SW480 (cell line): ENCODE results near the gene PDK1.
A peak's percentile ranks its signal among the peaks of the same experiment; 100 is the strongest.
"Not testable (repeated sequence)": the region's sequence is repeated elsewhere in the genome, so short reads cannot be mapped to it uniquely, and the experiment has no call there.

Source experiments
- DNase-seq: peaks from one replicate; pipeline ENCODE4 v3.0.0-alpha.2; 2016; ENCODE audit warnings: low spot score

Gene PDK1

DNA sequence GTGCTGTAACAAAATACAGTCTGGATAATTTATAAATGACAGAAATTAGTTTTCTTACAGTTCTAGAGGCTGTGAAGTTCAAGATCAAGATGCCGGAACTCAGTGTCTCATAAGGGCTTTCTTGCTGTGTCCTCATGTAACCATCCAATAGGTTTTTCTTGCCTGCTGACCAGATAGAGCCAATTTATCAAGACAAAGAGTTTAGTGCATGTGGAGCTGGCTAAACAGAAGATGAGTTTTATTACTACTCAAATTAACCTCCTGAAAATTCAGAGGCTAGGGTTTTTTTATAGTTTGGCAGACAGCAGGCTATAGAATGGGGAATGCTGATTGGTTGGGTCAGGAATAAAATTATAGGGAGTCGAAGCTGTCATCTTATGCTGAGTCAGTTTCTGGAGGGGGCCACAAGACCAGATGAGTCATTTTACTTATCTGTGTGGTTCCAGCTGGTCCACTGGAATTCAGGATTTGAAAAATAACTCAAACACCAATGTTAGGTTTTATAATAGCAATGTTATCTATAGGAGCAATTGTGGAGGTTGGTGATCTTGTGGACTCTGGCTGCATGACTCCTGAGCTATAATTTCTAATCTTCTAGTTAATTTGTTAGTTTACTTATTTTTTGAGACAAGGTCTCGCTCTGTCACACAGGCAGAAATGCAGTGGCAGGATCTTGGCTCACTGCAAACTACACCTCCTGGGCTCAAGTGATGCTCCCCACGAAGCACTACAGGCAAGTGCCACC, 3.2 kb upstream of the PDK1 start:
- no peak for DNase-seq

DNA sequence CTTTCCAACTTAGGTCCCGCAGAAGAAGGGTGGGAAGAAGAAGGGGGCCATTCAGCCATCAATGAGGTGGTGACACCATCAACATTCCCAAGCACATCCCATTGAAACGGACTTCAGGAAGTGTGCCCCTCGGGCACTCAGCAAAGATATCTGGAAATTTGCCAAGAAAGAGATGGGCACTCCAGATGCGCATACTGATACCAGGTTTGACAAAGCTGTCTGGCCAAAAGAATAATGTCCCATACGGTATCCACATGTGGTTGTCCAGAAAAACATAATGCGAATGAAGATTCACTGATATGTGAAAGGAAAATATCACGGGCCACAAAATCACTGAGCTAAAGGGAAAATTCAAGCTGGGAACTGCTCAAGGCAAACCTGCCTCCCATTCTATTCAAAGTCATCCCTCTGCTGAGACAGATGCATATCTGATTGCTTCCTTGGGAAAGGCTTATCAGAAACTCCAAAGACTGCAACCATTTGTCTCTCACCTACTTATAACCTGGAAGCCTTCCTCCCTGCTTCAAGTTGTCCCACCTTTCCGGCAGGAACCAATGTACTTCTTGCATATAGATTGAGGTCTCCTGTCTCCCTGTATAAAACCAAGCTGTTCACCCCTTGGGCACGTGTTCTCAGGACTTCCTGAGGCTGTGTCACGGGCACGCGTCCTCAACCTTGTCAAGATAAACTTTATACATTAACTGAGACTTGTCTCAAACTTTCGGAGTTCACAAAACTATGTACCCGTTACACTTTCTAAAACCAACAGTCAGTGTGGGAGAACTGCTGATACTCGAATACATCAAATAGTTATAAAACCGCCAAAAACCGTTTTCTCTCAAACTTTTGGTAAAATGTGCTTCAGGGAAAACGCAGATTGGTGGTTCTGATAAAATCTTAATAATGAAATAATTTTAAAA, 1.3 kb upstream of the PDK1 start:
- DNase-seq: no peak

DNA sequence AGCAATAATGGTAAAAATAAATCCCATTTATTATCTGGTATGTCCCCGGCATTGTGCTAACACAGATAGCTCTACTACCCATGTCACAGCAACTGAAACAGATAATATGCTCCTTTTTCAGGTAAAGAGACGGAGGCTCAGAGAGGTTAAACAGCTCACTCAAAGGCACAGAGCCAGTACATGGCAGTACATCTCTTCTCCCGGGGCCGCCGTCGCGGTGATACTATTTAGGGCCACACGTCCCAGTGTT, 693 bp upstream of the PDK1 start:
- DNase-seq: no peak

DNA sequence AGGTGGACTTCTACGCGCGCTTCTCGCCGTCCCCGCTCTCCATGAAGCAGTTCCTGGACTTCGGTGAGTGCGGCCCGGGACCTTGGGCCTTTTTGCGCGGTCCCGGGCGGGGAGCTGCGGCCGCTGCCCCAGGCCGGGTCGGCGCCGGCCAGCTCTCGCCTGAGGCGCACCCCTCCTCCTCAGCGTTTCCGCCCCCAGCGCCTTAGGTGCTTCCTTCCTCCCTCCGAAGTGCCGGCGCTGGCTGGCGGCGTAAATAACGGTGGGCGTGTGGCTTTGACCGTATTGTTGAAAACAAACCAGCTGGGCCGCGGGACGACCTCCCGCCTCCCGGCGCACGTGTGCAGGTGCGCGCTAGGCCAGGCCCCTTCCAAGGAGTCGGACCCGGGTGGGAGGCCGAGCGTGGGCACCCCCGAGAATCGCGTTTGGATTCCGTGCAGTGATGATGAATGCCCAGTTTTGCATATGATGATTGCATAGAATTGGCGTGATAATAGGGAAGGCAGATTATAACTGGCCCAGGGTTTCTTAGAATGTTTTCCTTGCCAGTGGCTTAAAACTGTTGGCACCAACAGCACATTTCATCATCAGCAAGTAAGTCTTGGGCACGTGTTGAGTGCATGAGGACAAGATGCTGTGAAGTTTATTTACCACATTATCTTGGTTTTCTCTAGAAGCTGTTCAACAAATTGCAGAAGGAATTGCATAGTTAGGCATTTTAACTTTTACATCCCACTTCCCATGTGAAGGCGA, 569 bp downstream of the PDK1 start:
- DNase-seq: peak; percentile 65

DNA sequence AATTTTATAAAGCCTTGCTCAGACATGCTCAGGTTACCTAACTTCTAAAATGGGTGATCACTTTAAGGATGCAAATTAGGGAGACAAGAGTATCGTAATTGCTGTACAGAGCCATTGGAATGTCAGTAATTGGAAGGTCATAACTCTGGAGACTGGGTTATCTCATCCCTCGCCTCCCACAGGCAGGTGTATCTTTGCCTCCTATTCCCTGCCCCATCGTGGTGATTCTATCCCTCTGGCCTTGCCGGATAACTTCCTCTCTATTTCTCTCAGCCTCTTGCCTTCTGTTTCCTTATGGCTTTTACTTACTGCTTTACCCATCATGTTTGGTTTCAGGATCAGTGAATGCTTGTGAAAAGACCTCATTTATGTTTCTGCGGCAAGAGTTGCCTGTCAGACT, 2.5 kb downstream of the PDK1 start:
- DNase-seq: no peak

DNA sequence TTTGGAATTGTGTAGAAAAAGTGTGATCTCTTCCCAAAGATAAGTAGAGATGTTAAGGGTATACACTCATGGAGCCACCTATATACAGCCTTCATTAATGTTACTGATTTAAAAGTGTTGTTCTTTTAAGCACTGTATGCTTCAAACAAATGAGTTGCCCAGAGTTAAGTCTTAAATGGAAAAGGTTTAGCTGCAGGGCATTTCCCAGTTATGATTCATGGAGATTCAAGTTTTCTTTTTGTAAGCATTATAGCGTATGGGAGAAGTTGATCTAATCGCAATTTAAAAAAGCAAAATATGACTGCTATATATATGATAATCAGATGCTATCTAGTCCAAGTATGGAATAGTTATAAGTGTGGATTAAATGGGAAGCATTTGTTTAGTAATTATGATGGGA, 4.8 kb downstream of the PDK1 start:
- no peak for DNase-seq

DNA sequence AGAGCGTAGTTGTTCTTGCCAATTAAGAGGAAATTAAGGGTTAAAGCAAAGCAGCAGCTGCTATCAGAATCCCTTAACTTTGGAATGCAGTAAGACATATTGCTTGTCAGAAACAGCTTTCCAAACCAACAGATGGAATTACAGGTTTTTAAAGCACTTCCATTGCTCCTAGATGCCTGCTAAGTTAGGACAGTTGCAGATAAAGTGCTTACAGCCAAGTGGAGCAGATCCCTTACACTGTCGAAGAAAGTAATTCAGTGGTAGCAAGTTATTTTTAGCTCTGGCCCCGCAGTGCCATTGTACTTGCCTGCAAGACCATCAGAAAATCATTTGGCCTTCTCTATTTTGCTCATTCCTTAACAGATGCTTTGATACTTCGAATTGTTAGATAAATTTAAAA, 5.4 kb downstream of the PDK1 start:
- no peak for DNase-seq

DNA sequence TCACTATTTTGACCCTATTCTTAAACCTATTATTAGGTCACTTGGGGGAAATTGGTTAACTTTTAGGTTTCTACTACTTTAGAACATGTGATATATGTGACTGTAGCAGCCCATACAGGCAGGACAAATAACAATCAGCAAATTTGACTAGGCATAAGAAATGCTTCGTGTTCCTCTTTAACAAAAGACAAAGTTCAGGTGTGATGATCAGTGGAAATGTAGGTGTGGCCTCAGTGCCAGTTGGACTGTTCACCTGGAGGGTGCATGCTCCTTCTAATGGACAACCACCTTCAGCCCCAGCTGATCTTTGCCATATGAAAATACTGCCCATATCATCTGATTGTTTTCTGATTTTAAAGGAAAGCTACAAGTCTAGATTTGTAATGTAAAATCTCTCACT, 6.4 kb downstream of the PDK1 start:
- no peak for DNase-seq

DNA sequence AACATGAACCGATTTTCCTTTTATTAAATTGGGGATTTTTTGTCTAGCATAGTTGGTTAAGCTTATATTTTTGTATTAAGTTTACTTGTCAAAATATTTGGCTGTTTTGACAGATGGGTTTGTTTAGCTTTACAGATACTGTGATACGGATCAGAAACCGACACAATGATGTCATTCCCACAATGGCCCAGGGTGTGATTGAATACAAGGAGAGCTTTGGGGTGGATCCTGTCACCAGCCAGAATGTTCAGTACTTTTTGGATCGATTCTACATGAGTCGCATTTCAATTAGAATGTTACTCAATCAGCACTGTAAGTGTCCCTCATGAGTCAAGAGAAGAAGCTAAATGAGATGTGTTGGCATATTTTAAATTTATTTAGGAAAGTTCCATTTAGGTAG, 8.5 kb downstream of the PDK1 start:
- DNase-seq: no peak

DNA sequence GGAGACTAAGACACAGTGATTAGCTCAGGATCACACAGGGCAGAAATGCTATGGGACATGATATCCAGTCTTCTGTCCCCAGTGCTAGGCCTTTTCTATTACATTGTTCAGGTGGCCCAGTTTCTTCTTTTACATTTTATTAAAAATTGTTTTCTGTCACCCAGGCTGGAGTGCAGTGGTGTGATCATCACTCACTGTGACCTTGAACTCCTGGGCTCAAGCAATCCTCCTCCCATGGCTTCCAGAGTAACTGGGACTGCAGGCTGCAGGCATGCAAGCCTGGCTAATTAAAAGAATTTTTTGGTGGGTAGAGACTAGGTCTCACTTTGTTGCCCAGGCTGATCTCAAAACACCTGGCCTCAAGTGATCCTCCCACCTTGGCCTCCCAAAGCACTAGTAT, 15.4 kb downstream of the PDK1 start:
- no peak for DNase-seq

DNA sequence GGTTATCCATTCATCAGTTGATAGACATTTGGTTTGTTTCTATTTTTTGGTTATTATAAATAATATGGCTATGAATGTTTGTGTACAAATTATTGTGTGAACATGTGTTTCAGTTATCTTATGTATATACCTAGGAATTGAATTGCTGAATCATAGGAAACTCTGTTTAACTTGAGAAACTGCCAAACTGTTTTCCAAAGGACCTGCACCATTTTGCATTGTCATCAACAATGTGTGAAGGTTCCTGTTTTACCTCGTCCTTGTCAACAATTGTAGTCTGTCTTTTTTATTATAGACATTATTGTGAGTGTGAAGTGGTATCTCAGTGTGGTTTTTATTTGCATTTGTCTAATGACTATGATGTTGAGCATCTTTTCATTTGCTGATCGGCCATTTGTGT, 17.1 kb downstream of the PDK1 start:
- no peak for DNase-seq

DNA sequence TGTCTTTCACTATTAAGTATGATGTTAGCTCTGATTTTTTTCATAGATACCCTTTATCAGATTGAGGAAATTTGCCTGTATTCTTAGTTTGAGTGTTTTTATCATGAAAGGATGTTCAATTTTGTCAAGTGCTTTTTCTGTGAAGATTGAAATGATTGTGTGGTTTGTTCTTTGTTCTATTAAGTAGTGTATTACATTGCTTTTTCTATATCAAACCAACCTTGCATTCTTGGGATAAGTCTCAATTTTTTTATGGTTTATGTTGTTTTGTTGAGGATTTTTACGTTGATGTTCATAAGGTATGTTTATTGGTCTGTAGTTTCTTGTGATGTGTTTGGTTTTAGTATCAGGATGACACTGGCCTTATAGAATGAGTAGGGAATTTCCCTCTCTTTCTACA, 19.1 kb downstream of the PDK1 start:
- no peak for DNase-seq

DNA sequence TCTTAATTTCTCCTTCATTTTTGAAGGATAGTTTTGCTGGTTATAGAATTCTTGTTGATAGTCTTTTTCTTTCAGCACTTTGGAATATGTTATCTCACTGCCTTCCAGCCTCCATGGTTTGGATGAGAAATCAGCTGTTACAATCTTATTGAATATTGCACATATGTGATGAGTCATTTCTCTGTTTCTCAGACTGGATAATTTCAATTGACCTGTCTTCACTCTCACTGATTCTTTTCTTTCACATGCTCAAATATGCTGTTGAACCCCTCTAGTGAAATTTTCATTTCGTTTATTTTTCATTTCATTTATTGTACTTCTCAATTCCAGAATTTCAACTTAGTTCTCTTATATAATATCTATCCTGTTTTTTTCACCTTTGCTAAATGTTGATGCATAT, 22.2 kb downstream of the PDK1 start:
- no peak for DNase-seq

DNA sequence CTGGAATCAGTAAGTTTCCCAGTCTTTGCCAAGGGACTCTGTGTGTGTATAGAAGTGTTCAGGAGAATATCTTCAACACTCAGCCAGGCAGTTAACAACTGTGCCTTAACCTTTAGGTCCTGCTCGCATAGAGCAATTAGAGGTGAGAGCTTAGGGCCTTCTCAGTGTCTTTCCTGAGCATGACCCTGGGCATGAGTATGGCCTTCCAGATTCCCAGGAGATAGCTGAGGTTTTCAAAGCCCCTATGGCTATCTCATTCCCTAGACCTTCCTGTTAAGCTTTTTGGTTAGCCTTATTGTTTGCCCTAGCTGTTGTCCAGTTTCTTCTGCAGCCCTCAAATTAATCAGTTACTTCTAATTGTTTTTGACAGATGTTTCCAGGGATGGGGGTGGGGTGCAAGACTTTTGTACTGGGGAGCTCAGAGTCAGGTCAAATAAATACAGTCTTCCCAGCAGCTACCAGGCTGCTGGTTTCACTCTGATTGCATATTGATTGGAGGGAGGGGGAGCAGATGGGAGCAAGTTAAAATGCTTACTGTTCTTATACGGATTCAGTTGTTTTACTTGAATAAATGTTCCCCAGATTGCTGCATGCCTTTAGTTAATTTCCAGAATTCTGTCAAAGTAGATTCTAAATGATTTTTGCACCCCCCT, 23.1 kb downstream of the PDK1 start:
- no peak for DNase-seq

DNA sequence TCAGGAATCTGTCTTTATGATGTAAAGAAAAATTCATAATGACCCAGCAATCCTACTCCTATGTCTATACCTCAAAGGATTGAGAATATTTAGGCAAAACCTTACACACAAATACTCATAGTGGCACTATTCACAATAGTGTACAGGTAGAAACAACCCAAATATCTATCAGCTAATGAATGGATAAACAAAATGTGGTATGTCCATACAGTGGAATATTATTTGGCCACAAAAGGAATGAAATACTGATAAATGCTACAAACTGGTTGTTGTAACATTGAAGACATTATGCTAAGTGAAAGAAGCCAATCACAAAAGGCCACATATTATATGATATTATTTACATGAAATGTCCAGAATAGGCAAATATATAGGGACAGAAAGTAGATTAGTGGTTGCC, 24.7 kb downstream of the PDK1 start:
- no peak for DNase-seq

DNA sequence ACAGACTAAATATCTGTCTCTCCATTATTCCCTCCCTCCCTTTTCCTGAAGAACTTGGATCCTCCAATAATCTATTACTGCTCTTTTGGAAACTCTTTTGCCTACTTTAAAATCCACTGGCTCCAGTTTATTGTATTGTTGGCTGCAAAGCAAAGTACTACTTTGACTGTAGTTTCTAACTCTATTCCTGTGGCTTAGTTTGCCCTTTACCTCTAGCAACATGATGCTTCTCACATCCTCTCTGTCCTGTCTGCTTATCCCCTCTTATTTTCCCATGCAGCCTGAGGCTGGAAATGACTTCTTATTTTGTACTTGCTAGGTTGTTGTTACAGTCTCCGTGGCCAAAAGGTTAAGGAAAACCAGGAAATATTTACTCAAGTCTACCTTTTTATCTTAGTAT, 26.8 kb downstream of the PDK1 start:
- no peak for DNase-seq

DNA sequence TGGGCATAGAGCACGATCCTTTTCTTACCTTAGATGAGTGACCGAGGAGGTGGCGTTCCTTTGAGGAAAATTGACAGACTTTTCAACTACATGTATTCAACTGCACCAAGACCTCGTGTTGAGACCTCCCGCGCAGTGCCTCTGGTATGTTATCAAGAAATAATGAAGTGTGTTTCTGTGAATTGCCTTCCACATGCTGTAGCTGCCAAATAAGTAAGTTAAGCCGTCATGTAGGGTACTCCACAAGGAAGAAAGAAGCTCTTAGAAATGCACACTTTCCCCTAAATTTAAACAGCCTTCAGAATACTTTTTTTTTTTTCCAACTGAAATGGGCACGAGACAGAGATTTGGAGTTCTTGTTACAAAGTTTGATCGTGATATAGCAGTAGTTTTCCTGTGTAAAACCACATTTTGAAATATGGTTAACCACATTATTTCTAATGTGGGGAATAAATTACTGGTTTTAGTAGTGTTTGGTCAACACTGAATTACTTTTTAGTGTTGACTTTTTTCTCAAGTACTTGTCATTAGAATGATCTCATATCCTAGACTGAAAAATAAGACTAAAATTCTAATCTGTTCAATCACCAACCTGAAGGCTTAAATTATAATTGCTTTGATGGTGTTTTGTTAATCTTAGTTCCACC, 30.5 kb downstream of the PDK1 start:
- no peak for DNase-seq

DNA sequence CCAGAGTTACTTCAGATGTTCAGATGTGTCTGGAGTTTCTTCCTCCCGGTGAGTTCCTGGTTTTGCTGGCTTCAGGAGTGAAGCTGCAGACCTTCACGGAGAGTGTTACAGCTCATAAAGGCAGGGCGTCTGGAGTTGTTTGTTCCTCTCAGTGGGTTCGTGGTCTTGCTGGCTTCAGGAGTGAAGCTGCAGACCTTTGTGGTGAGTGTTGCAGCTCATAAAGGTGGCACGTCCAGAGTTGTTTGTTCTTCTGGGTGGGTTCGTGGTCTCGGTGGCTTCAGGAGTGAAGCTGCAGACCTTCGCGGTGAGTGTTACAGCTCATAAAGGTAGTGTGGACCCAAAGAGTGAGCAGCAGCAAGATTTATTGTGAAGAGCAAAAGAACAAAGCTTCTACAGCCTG, 31.3 kb downstream of the PDK1 start:
- not testable (repeated sequence) for DNase-seq

DNA sequence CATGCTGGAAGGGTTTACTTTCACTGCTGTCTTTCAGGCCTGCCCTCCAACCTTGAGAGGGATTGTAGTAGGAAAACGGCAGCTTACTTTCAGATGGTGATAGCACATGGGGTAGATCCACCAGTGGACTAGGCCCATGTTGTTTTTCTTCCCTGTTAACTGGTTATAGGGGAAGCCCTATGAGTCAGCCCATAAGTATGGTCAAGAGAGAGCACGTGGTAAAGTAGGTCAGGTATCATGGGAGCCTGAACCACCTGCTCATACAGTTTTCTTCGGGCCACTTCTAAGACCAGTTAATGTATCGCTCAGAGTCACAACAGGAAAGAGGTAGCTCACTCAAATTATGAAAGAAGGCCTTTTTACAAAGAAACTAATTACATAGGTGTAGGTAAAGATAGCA, 33.0 kb downstream of the PDK1 start:
- DNase-seq: peak; percentile 34

DNA sequence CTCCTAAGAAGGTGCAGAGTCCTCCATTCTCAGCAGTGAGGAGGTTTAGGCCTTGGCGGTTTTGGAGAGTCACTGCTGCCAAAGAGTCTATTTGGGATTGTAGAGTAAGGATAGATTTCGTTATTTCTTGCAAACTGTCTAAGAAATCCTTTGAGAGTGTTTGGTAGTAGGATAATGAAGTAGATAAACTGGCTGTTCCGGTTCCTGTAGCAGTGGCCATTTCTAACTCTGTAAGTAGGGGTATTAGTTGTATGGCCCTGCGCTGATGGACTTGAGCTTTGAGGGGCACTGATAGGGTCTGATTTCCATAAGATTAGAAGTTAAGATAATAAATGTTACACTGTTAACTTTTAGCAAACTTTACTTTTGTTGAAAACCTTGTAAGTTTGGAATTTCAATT, 35.5 kb downstream of the PDK1 start:
- DNase-seq: not testable (repeated sequence)

DNA sequence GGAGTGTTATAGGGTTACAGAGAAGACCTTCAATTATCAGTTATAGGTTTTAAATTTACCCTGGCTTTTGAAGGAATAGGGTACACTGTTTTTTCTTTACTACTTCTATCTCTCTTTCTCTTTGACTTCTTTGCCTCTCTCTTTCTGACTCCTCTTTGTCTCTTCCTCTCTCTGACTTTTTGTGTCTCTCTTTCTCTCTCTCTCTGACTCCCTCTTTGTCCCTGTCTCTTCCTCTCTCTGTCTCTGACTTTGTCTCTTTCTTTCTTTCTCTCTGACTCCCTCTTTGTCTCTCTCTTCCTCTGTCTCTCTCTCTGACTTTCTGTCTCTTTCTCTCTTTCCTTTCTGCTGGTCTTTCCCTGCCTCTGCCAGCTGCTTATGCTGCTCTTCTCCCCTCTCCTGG, 36.3 kb downstream of the PDK1 start:
- DNase-seq: not testable (repeated sequence)

DNA sequence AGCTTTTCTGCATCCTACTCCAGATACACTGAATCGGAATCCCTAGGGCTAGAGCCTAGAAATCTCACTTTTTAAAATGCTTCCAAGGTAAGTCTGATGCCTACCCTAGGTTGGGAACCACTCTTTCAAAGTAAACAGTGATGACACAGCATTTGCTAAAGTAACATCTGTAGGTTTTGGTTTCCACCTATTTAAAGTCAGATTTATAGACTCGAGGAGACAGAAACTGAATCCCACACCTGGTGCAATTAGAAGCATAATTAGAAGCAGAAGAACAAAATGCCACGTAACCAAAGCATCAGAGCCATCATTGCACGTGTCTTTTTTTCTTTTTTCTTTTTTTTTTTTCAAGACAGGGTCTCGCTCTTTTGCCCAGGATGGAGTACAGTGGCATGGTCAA, 40.9 kb downstream of the PDK1 start:
- no peak for DNase-seq
